Measurements from ENCODE around the gene SFSWAP.
"Not testable (repeated sequence)": the region's sequence is repeated elsewhere in the genome, so short reads cannot be mapped to it uniquely, and the experiment has no call there.

Gene SFSWAP

GRCh38 chr12:131680392-131681256 is 30.3 kb upstream of the SFSWAP start:
- not testable (repeated sequence) for DNase-seq

GRCh38 chr12:131681257-131681620 is 29.7 kb upstream of the SFSWAP start:
- DNase-seq: no peak

GRCh38 chr12:131681746-131682509 is 29.0 kb upstream of the SFSWAP start:
- DNase-seq: not testable (repeated sequence)

GRCh38 chr12:131682510-131682895 is 28.4 kb upstream of the SFSWAP start:
- DNase-seq: no peak

DNA sequence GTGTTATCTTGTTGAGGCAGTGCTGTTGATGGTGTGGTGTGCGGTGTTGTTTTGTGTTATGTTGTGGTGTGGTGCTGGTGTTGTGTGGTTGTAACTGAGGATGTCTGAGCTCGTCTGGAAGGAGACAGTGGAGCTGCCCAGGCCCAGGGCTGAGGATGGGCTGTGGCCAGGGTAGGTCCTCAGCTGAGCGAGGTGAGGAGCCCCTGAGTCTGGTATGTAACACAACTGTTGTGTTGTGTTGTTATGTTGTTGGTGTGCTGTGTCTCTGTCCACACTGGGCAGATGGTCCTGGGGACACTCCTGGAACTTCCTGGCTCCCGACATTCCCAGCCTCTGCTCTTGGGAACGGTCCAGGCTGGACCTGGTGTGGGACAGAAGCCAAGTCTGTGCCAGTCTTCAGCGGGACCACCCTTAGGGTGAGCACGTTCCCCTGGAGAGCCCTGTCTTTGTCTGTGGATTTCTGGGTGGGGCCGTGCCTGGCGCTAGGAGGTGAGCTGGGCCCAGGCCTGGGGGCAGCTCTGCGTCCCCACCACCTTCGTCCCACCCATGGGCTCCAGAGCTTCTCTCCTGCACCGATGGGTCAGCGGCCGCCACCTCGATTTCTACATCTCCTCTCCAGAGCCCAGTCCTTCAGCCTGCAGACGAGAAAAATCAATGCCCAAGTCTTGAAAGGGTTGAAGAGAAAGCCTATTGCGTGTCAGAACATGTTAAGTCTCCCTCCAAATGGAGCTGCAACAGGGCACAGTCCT is 27.4 kb upstream of the SFSWAP start:
- DNase-seq: no peak

DNA sequence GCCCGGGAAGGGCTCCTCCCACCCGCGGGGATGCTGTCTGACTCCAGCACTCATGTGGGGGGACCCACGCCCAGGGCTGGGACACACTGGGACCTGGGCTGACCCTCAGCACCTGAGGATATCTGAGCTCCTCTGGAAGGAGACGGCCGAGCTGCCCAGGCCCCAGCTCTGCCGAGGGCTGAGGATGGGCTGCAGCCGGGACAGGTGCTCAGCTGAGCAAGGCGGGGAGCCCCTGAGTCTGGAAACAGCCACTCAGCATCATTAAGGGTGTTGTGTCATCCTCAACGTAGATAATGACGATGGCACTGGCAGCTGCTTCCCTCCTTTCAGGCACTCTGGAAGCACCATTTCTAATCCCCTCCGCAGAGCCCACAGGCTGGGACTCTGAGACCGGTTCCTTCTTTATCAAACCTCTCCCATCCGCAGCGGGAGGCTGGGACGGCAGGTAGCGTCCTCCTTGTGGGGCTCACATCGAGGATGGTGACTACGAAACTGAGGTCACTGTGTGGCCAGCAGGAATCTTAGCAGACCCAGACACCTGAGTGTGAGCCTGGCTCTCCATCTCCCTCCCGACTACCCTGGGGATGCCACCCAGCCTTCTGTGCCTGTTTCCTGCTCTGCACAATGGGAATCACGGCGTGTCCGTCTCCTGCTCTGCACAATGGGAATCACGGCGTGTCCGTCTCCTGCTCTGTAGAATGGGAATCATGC is 26.7 kb upstream of the SFSWAP start:
- no peak for DNase-seq

- no peak for DNase-seq
These were observed 23.4 kb upstream of the SFSWAP start for GRCh38 chr12:131687346-131688125.

GRCh38 chr12:131688131-131688844 is 22.6 kb upstream of the SFSWAP start:
- no peak for DNase-seq

DNA sequence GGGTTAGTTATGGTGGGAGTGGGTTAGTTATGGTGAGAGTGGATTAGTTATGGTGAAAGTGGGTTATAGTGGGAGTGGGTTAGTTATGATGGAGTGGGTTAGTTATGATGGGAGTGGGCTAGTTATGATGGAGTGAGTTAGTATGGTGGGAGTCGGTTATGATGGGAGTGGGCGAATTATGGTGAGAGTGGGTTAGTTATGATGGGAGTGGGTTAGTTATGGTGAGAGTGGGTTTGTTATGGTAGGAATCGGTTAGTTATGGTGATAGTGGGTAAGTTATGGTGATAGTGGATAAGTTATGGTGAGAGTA is 22.1 kb upstream of the SFSWAP start:
- no peak for DNase-seq

DNA sequence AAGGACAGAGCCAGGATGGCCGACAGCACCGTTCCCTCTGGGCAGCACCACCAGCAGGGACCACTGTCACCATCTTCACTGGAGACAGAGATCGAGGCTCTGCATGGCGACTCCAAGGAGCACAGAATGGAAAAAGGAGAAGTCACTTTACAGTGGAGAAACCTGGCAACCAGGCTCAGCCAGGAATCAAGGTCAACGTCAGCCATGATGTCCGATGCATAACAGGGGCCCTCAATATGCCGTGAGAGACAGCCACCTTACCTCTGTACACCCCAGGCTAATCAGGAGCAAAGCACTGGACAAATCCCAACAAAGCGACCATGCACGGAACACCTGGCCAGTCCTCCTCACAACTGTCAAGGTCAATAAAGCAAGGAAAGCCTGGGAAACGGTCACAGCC is 20.6 kb upstream of the SFSWAP start:
- DNase-seq: no peak

DNA sequence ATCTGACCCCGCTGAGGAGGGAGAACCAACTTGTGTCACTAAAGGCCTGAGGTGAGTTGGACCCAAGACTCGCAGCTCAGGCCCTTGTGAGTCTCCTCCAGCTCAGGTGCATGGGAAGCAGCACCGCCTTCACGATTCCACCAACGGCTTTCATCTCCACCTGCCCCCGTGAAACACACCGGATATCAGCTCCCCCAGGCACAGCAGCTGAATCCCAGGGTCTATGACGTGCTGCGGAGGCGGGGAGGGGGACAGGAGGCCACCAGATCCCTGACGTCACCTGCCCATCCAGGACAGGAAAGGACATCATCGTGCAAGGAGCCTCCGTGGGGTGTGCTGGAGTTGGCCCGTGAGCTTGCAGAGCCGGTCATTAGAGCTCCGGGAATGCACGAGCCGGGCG is 18.5 kb upstream of the SFSWAP start:
- no peak for DNase-seq

DNA sequence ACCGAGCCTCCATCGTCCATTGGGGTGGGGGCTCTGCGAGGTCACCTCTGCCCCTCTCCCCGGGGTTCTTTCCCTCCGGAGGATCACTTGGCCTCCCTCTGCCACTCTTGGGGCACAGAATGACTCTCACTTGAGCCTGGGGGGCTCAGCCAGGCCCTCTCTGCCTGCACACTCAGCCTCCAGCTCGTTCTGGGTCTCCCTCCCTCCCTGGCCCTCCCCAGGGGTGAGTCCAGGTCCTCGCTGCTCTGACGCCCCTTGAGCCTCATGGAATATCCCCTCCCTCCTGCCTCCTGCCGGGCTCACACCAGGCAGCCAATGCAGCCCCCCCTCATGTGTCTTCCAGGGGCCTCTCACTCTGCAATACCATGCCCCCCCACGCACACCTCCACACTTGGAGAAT is 17.7 kb upstream of the SFSWAP start:
- no peak for DNase-seq

GRCh38 chr12:131694116-131694838 is 16.6 kb upstream of the SFSWAP start:
- DNase-seq: no peak

- DNase-seq: no peak
These were observed 14.9 kb upstream of the SFSWAP start for GRCh38 chr12:131695968-131696367.

- DNase-seq: no peak
These were observed 12.6 kb upstream of the SFSWAP start for GRCh38 chr12:131698286-131698685.

- DNase-seq: no peak
These were observed 11.5 kb upstream of the SFSWAP start for GRCh38 chr12:131699434-131699833.

- no peak for DNase-seq
These were observed 10.6 kb upstream of the SFSWAP start for GRCh38 chr12:131700271-131700670.

DNA sequence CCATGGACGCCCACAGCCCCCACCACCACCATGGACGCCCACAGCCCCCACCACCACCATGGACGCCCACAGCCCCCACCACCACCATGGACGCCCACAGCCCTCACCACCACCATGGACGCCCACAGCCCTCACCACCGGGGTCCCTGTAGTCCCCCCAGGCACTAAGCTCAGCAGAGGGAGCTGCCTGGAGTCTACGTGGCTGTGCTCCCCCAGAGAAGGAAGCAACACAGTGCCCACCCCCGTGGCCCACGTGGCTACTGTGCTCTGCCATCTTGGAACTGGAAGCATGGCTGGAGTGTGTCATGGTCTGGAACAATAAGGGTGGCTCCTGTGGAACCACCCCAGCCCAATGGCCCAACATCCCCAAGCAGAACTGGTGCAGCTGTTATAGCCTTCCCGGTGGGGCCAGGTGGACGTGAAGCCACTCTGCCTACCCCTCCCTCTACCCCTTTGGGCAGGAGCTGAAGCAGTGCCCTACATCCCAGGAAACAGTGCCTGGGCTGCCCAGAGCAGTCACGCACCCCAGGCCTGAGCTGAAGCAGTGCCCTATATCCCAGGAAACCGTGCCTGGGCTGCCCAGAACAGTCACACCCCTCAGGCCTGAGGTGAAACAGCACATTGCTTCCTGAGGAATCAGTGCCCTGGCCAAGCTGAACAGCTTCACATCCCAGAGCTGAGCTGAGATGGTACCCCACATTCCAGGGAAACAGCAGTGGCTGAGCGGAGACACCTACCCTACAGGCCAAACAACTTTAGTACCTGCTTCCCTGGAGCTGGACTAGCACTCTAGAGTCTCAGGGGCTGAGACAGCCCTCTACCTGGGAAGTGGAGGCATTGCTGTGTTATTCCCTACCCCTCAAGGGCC is 9.0 kb upstream of the SFSWAP start:
- no peak for DNase-seq

DNA sequence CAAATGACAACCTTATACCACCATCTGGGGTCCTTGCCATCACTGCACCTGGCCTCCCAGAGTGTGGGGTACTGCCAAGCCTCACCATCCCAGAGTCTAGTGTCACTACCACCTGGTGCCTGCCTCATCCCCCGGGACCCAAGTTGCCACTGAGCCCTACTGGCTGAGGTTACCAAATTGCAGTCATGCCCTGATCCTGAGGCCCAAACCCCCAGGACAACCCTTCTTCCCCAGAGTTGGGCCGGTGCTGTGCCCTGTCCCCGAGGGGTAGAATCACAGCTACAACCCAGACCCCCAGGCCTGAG is 8.4 kb upstream of the SFSWAP start:
- no peak for DNase-seq

- DNase-seq: no peak
These were observed 7.7 kb upstream of the SFSWAP start for GRCh38 chr12:131703161-131703560.
